A673 (cell line): Measurements from ENCODE around the gene CAGE1. TPM values are rescaled to one million over a fixed set of nuclear protein-coding genes. Genes with fewer than 3 reads are reported as not detected.
A peak's percentile ranks its signal among the peaks of the same experiment; 100 is the strongest.

Experiments
- BruUV-seq: library from RNA; stranded (reverse); fragments of 400-500 nt; replicated peaks from 2 replicates; lab custom pipeline; 2021; lab: Mats Ljungman, UMichigan
- CTCF ChIA-PET: fragments of 300-600 bp; sonication (Branson Sonifier 250); formaldehyde crosslinking; loops from one replicate; lab custom pipeline; 2022; ENCODE audit warnings: antibody characterized with exemption; lab: Charles Lee
- POLR2A ChIA-PET: fragments of 300-600 bp; sonication (Branson Sonifier 250); formaldehyde crosslinking; loops from one replicate; lab custom pipeline; 2022; ENCODE audit warnings: antibody characterized with exemption; ENCODE audit not compliant: low non-redundant PET; lab: Charles Lee
- DNase-seq: peaks from one replicate; pipeline ENCODE4 v3.0.0-alpha.2; 2015; ENCODE audit warnings: low spot score
- H3K27ac ChIP-seq: fragments of 200-600 bp; sonication (generic); 2 replicates; pipeline ENCODE4 v1.5.1; 2016; ENCODE audit warnings: mixed run types, low read depth, mild to moderate bottlenecking, mixed read lengths, antibody characterized with exemption, low read length; ENCODE audit not compliant: poor library complexity, severe bottlenecking
- H3K27me3 ChIP-seq: fragments of 200-600 bp; sonication (generic); replicated peaks from 2 replicates; pipeline ENCODE4 v1.6.1; 2017; ENCODE audit warnings: mixed run types, low read depth, mild to moderate bottlenecking, mixed read lengths, antibody characterized with exemption, low read length; ENCODE audit not compliant: insufficient read depth, poor library complexity
- H3K36me3 ChIP-seq: fragments of 200-600 bp; sonication (generic); 2 replicates; pipeline ENCODE4 v1.6.1; 2016; ENCODE audit warnings: mixed run types, mild to moderate bottlenecking, mixed read lengths, antibody characterized with exemption, low read length; ENCODE audit not compliant: insufficient read depth, poor library complexity, severe bottlenecking
- H3K4me1 ChIP-seq: fragments of 200-600 bp; sonication (generic); 2 replicates; pipeline ENCODE4 v1.6.1; 2017; ENCODE audit warnings: mixed run types, mild to moderate bottlenecking, mixed read lengths, antibody characterized with exemption, low read length; ENCODE audit not compliant: insufficient read depth, poor library complexity, severe bottlenecking
- H3K4me3 ChIP-seq: fragments of 200-600 bp; sonication (generic); 2 replicates; pipeline ENCODE4 v1.5.1; 2016; ENCODE audit warnings: low read depth, mixed run types, mild to moderate bottlenecking, mixed read lengths, low read length; ENCODE audit not compliant: poor library complexity, severe bottlenecking
- H3K9me3 ChIP-seq: fragments of 200-600 bp; sonication (generic); 2 replicates; pipeline ENCODE4 v1.6.1; 2016; ENCODE audit warnings: mixed run types, low read depth, mild to moderate bottlenecking, mixed read lengths, antibody characterized with exemption, low read length; ENCODE audit not compliant: poor library complexity, severe bottlenecking
- EZH2 ChIP-seq: fragments of 200-600 bp; sonication (generic); IDR thresholded peaks from 2 replicates; pipeline ENCODE4 v1.6.1; 2017; ENCODE audit warnings: borderline replicate concordance, low read depth, mild to moderate bottlenecking, mixed read lengths, antibody characterized with exemption, low read length; ENCODE audit not compliant: poor library complexity, severe bottlenecking
- intact Hi-C: fragments of 100-400 bp; cut with micrococcal nuclease; formaldehyde crosslinking; loops from one replicate; pipeline ENCODE4 v1.10.0; 2022; ENCODE audit not compliant: unreplicated experiment
- total RNA-seq: library from RNA; stranded (reverse); gene quantifications from 2 replicates; pipeline ENCODE4 v1.2.3, GENCODE V29; 2021
- TF ChIP-seq, protein P1 (sequence below): fragments of 300-800, 200-600 bp; sonication (generic); conservative IDR thresholded peaks from 2 replicates; pipeline ENCODE4 v1.5.1; 2017; ENCODE audit warnings: low read depth, mild to moderate bottlenecking, antibody characterized with exemption, low read length, moderate library complexity, mixed read lengths

CAGE1 gene
- total RNA-seq, 1 experiment from 2014 or later: 0.19 TPM

DNA sequence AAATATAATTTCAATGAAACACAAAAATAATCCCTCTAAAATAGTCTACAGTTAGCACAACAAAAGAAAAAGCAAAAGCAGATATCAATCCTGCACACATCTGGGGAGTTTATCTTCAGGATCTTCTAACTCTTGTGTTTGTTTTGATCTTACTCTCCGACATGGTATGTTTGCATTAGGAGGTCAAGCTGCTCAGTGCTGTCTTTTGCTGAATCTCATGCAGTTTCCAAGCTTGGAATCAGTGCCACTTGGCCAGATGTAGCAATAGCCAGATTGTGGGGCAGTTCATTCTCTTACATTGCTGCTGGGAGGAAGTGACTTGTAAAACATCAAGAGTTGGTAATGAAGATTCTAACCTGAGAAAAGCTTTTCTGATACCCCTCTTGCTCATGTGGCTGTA, 29.5 kb upstream of the CAGE1 start:
- no TSS peak for BruUV-seq
- intact Hi-C loops: loop anchor here (5.0 kb wide), 1 partner anchor 193 kb away; no protein-coding TSS in a partner anchor
- no peak overlapping the region for H3K4me3 ChIP-seq
- CTCF ChIA-PET: no interaction called here
- POLR2A ChIA-PET: no interaction called here
- H3K36me3 ChIP-seq: peaks cover 46% of the 10 kb centered on the region
- no peak overlapping the region for H3K27ac ChIP-seq
- no peak for DNase-seq
- TF ChIP-seq, protein P1, sequence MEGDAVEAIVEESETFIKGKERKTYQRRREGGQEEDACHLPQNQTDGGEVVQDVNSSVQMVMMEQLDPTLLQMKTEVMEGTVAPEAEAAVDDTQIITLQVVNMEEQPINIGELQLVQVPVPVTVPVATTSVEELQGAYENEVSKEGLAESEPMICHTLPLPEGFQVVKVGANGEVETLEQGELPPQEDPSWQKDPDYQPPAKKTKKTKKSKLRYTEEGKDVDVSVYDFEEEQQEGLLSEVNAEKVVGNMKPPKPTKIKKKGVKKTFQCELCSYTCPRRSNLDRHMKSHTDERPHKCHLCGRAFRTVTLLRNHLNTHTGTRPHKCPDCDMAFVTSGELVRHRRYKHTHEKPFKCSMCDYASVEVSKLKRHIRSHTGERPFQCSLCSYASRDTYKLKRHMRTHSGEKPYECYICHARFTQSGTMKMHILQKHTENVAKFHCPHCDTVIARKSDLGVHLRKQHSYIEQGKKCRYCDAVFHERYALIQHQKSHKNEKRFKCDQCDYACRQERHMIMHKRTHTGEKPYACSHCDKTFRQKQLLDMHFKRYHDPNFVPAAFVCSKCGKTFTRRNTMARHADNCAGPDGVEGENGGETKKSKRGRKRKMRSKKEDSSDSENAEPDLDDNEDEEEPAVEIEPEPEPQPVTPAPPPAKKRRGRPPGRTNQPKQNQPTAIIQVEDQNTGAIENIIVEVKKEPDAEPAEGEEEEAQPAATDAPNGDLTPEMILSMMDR: no peak
- TF ChIP-seq EZH2: no peak
- no peaks in the 10 kb centered on the region for H3K27me3 ChIP-seq
- no peaks in the 10 kb centered on the region for H3K9me3 ChIP-seq
- peaks cover 5% of the 10 kb centered on the region for H3K4me1 ChIP-seq

GRCh38 chr6:7418238-7418905, 28.8 kb upstream of the CAGE1 start:
- TF ChIP-seq EZH2: no peak
- TF ChIP-seq, protein P1: no peak
- Histone ChIP-seq H3K27ac (no peak overlapping the region), H3K4me3 (no peak overlapping the region), H3K9me3 (no peaks in the 10 kb centered on the region), H3K27me3 (no peaks in the 10 kb centered on the region), H3K4me1 (peaks cover 5% of the 10 kb centered on the region), H3K36me3 (peaks cover 47% of the 10 kb centered on the region)
- no TSS peak for BruUV-seq
- POLR2A ChIA-PET: no interaction called here
- peak; percentile 35 for DNase-seq
- CTCF ChIA-PET: no interaction called here
- intact Hi-C loops: loop anchor here (5.0 kb wide), 1 partner anchor 194 kb away; no protein-coding TSS in a partner anchor

GRCh38 chr6:7417684-7418083, 28.1 kb upstream of the CAGE1 start:
- Histone ChIP-seq H3K27ac (no peak overlapping the region), H3K36me3 (peaks cover 52% of the 10 kb centered on the region), H3K27me3 (no peaks in the 10 kb centered on the region), H3K4me3 (no peak overlapping the region), H3K9me3 (no peaks in the 10 kb centered on the region), H3K4me1 (peaks cover 10% of the 10 kb centered on the region)
- DNase-seq: no peak
- POLR2A ChIA-PET: no interaction called here
- TF ChIP-seq, protein P1: no peak
- no peak for TF ChIP-seq EZH2
- intact Hi-C loops: loop anchor here (5.0 kb wide), 1 partner anchor 195 kb away; no protein-coding TSS in a partner anchor
- BruUV-seq: no TSS peak
- CTCF ChIA-PET: no interaction called here
